ENCODE results near the gene CTBP1.

The CTBP1 gene

DNA sequence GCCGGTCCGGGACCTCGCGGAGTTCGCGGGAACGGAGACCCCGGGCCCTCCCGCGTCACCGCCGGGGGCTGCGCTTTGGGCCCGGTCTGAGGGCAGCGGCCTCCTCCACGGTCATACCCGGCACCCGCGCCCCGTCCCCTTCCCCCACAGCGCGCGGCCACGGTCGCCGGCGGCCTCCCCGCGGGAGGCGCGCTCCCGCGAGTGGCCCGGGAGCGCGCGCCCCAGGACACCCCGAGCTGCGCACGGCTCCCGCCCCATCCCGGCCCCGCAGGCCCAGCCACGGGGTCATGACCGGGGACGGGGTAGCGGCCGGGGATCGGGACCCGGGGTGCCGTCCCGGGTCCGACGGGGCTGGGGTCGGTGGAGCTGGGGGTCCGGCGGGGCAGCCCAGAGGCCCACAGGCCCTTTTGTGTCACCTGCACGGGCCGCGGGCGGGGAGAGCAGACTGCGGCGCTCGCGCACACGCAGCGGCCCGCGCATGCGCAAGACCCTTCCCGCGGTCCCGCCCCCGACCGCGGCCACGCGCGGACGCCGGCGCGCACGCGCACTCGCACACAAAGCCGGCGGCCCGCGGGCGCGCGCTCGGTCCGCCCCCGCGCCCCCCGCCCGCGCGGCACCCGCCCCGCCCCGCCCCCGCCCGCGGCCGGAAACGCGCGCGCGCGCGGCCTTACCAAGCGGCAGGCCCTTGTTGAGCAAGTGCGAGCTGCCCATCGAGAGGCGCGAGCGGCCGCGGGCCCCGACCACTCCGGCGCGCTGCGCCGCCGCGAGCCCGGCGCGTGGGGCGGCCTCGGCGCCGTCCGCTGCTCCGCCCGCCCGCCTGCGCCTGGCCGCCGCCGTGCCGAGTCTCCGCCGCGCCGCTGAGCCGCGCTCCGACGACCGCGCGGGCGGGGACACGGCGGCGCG is at the start of gene CTBP1:
TSS of gene CTBP1 (minus strand) at position 886 of the 903 bp plus-strand sequence. CDS start 7,799 bp downstream, outside the sequence.
- ChIA-PET POLR2A (interaction anchor here (1.1 kb wide), 1 partner anchor 85 kb away, joined by 5 read pairs; no protein-coding TSS in a partner anchor), CTCF (interaction anchor here (1.1 to 7.6 kb wide), 4 partner anchors 17 to 98 kb away, joined by 3 to 58 read pairs (median 4); no protein-coding TSS in a partner anchor)
- TF ChIP-seq, protein P1, sequence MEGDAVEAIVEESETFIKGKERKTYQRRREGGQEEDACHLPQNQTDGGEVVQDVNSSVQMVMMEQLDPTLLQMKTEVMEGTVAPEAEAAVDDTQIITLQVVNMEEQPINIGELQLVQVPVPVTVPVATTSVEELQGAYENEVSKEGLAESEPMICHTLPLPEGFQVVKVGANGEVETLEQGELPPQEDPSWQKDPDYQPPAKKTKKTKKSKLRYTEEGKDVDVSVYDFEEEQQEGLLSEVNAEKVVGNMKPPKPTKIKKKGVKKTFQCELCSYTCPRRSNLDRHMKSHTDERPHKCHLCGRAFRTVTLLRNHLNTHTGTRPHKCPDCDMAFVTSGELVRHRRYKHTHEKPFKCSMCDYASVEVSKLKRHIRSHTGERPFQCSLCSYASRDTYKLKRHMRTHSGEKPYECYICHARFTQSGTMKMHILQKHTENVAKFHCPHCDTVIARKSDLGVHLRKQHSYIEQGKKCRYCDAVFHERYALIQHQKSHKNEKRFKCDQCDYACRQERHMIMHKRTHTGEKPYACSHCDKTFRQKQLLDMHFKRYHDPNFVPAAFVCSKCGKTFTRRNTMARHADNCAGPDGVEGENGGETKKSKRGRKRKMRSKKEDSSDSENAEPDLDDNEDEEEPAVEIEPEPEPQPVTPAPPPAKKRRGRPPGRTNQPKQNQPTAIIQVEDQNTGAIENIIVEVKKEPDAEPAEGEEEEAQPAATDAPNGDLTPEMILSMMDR (IDR thresholded peaks at IDR 0.05; ENCODE audit: control extremely low read depth, extremely low read depth, low read depth, missing control alignments) = no peak
- peak; percentile 98 for DNase-seq (ENCODE audit: extremely low spot score)

DNA sequence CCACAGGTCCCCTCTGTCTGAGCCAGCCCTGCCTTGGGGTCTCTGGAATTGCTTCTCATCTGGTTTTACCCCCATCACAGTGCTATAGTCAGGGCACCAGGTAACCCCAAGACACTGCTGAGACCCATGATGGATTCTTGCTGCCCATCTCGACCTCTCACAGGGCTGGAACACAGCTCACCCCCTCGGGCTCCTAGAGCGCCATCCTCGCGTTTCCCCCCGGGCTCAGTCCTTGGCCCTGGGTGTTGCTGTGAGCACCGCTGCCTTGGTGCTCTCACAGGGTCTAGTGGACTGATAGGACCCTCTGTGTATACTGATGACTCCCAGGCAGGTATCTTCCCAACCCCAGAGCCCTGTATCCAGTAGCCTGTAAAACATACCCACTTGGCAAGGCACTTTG is 49.5 kb upstream of the CTBP1 start:
- TF ChIP-seq, protein P1 (IDR thresholded peaks at IDR 0.05; ENCODE audit: control extremely low read depth, extremely low read depth, low read depth, missing control alignments) = no peak
- POLR2A ChIA-PET = no interaction called here
- CTCF ChIA-PET = interaction anchor here (1.5 kb wide), 1 partner anchor 34 kb away, joined by 4 read pairs; no protein-coding TSS in a partner anchor
- no peak for DNase-seq (ENCODE audit: extremely low spot score)

DNA sequence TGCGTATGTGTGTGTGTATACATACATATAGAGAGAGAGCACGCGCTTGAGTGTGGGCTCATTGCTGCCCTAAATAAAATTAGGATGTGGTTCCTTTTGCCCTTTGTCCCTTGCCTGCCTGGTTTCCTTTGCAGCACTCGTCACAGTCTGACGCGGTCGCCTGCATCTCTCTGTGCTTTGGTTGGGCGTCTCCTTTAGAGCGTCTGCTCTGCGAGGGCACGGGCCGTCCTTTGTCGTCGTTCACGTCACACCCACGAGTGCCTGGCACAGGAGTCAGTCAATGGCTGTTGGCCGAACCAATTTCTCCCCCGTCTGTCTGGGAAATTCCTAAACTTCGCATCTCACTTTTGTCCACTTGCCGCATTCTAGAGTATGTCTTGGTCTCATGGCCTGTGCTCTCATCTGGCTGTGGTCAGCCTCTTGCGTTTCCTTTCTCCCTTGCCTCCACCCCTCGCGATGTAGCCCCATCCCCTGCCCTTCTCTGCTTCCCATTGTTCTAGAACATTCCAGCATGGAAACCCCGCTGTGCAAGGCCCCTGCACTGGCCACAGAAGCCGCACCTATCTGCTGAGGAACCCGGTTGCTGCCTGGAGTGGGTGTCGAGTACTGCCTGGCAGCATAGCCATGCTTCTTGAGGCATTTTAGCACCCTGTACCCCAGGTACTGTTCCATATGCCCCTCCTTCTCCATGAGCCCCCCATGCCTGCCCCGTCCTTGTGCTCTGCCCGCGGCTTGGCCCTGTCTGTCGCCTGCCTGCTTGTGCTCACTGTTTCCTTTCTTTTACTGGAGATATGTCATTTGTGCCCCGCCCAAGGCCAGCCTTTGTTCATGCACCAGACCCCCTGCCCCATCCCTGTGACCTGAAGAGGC is 48.8 kb upstream of the CTBP1 start:
- TF ChIP-seq, protein P1 (IDR thresholded peaks at IDR 0.05; ENCODE audit: control extremely low read depth, extremely low read depth, low read depth, missing control alignments) = no peak
- DNase-seq (ENCODE audit: extremely low spot score) = no peak
- POLR2A ChIA-PET = no interaction called here
- CTCF ChIA-PET = no interaction called here

DNA sequence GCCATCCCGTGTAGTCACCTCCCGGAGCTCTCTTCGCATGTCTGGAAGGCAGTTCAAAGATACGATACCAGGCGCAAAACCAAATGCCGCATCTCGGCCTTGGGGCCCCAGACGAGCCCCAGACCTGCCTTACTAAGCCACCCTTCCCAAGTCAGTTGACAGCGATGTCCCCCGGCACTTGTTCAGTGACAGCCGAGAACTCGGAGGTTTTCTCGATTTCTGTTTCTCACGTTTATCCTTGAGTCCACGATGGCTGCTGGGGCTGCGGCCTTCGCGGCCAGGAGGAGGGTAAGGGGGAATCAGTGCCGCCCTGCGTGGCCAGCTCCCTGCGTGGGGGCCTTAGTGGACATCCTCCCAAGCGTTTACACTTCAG is 48.1 kb upstream of the CTBP1 start:
- TF ChIP-seq, protein P1 (IDR thresholded peaks at IDR 0.05; ENCODE audit: control extremely low read depth, extremely low read depth, low read depth, missing control alignments) = no peak
- CTCF ChIA-PET = no interaction called here
- no peak for DNase-seq (ENCODE audit: extremely low spot score)
- POLR2A ChIA-PET = no interaction called here

DNA sequence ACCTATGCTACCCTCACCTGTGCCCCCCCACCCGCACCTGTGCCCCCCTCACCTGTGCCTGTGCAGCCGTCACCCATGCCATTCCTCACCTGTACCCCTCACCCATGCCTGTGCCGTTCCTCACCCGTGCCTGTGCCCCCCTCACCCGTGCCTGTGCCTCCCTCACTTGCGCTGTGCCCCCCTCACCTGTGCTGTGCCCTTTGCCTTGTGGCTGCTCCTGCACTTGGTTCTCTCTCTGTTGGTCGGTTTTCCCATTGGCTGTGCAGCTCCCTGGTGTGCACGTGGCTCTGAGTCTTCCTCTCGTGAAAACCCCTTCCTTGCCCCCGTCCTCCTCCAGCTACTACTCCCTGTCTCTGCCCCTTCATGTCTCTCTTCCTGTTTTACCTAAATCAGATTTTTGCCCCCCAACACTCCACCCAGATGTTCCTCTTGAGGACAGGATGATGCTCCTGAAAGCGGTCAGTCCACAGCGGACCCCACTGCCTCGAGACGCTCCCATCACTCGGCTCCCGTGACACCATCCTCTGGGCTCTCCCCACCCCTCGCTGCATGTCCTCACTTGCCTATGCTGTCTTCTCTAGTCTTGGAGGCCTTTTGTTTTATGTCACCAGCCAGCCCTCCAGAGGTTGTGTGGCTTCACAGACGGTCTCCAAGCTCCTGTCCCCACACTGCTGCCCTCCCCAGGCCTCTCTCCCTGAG is 47.5 kb upstream of the CTBP1 start:
- no peak for DNase-seq (ENCODE audit: extremely low spot score)
- TF ChIP-seq, protein P1 (IDR thresholded peaks at IDR 0.05; ENCODE audit: control extremely low read depth, extremely low read depth, low read depth, missing control alignments) = no peak
- POLR2A ChIA-PET = no interaction called here
- CTCF ChIA-PET = no interaction called here

All from GM10248 (cell line).